Left lobe of liver (tissue), 2 donors: ENCODE measurements around the gene DUS1L. TPM values are rescaled to one million over a fixed set of nuclear protein-coding genes. Genes with fewer than 3 reads are reported as not detected.

Experiments used
- ATAC-seq: fragments of 200-7000 bp; cut with Tn5 transposase; one replicate; pipeline ENCODE4 v1.9.1; 2020; ENCODE audit warnings: mild to moderate bottlenecking, moderate library complexity
- DNase-seq: peaks from one replicate; pipeline ENCODE4 v3.0.0-alpha.2; 2020; ENCODE audit warnings: low spot score
- total RNA-seq: library from RNA; stranded (reverse); gene quantifications from one replicate; pipeline ENCODE4 v1.2.1, GENCODE V29; 2021
- donor health status: DM: no; HTN: no; CAD: no; lungs with moderate emphysema.
- donor health status: DM: no; HTN: yes; CAD: no.

DUS1L gene
- total RNA-seq, 1 donor from 2014 or later, result 121 TPM

GRCh38 chr17:82088838-82089722 is 23.5 kb upstream of the DUS1L start:
- DNase-seq (peak; percentile 71), ATAC-seq (peak; percentile 38)

- ATAC-seq, result no peak
- DNase-seq, result no peak
Measured at GRCh38 chr17:82087961-82088837, 22.6 kb upstream of the DUS1L start.

GRCh38 chr17:82086941-82087906 is 21.6 kb upstream of the DUS1L start:
- DNase-seq (no peak), ATAC-seq (no peak)

GRCh38 chr17:82085931-82086764 is 20.5 kb upstream of the DUS1L start:
- DNase-seq, result no peak
- no peak for ATAC-seq

- no peak for DNase-seq
- ATAC-seq, result no peak
Measured at GRCh38 chr17:82085031-82085861, 19.6 kb upstream of the DUS1L start.

- DNase-seq (no peak), ATAC-seq (no peak)
Measured at GRCh38 chr17:82084373-82085030, 18.9 kb upstream of the DUS1L start.

GRCh38 chr17:82083533-82084359 is 18.1 kb upstream of the DUS1L start:
- no peak for ATAC-seq

GRCh38 chr17:82083009-82083408 is 17.4 kb upstream of the DUS1L start:
- no peak for ATAC-seq
- DNase-seq, result no peak

More at GRCh38 chr17:82083533-82084359, 18.1 kb upstream of the DUS1L start:
- DNase-seq, result no peak

- DNase-seq, result no peak
- no peak for ATAC-seq
Measured at GRCh38 chr17:82082456-82082855, 16.9 kb upstream of the DUS1L start.

- DNase-seq (no peak), ATAC-seq (no peak)
Measured at GRCh38 chr17:82081966-82082365, 16.4 kb upstream of the DUS1L start.

- no peak for ATAC-seq
- no peak for DNase-seq
Measured at GRCh38 chr17:82081546-82081945, 15.9 kb upstream of the DUS1L start.

GRCh38 chr17:82080789-82081464 is 15.3 kb upstream of the DUS1L start:
- DNase-seq (no peak), ATAC-seq (no peak)

- ATAC-seq, result no peak
Measured at GRCh38 chr17:82080048-82080788, 14.6 kb upstream of the DUS1L start.

GRCh38 chr17:82079001-82079677 is 13.5 kb upstream of the DUS1L start:
- no peak for DNase-seq
- no peak for ATAC-seq

More at GRCh38 chr17:82080048-82080788, 14.6 kb upstream of the DUS1L start:
- no peak for DNase-seq

- ATAC-seq, result no peak
- no peak for DNase-seq
Measured at GRCh38 chr17:82078433-82078832, 12.8 kb upstream of the DUS1L start.
